Gastrocnemius medialis (tissue), 4 donors: ENCODE results near the gene EIF2S2. TPM values are rescaled to one million over a fixed set of nuclear protein-coding genes. Genes with fewer than 3 reads are reported as not detected.

Source experiments
- ATAC-seq, 2 donors: fragments of 150-250 bp; one replicate each; pipeline ENCODE4 v1.9.1; 2016
- DNase-seq, 2 donors: peaks; one replicate each; pipeline ENCODE4 v3.0.0-alpha.2; 2019
- H3K27ac ChIP-seq, 4 donors: fragments of 200-600 bp; sonication (generic); 1 replicate in 1 of 4; 2 replicates in 3 of 4; pipeline ENCODE4 v1.5.1; 2016 to 2018; ENCODE audit warnings: mild to moderate bottlenecking in 2 of 4, moderate library complexity in 1 of 4
- H3K27me3 ChIP-seq, 3 donors: fragments of 200-600 bp; sonication (generic) in 2 of 3; 1 replicate in 1 of 3; 2 replicates in 2 of 3; pipeline versions ENCODE4 v1.5.1 to v1.6.0; 2016 to 2019; ENCODE audit warnings: mild to moderate bottlenecking in 1 of 3, moderate library complexity in 1 of 3
- H3K36me3 ChIP-seq, 2 donors: fragments of 200-600 bp; sonication (generic) in 1 of 2; one replicate each; pipeline ENCODE4 v1.5.1; 2017 to 2018
- H3K4me1 ChIP-seq, 2 donors: fragments of 200-600 bp; sonication (generic) in 1 of 2; one replicate each; pipeline ENCODE4 v1.5.1; 2016 to 2017; ENCODE audit warnings: mild to moderate bottlenecking in 2 of 2
- H3K4me3 ChIP-seq, 4 donors: fragments of 200-600 bp; sonication (generic) in 3 of 4; 1 replicate in 1 of 4; 2 replicates in 3 of 4; pipeline ENCODE4 v1.5.1; 2016 to 2019; ENCODE audit warnings: mild to moderate bottlenecking in 2 of 4
- H3K9me3 ChIP-seq, 3 donors: fragments of 200-600 bp; sonication (generic) in 2 of 3; 1 replicate in 1 of 3; 2 replicates in 2 of 3; pipeline ENCODE4 v1.5.1; 2016 to 2019
- CTCF ChIP-seq, 5 experiments: fragments of 450-650 bp in 3 of 5; fragments of 200-600 bp in 2 of 5; sonication (generic) in 2 of 5; IDR thresholded peaks in 4 of 5; conservative IDR thresholded peaks in 1 of 5; 1 replicate in 4 of 5; 2 replicates in 1 of 5; pipeline ENCODE4 v1.5.1; 2016 to 2019; ENCODE audit warnings: antibody characterized with exemption in 5 of 5, mild to moderate bottlenecking in 3 of 5, moderate library complexity in 3 of 5
- POLR2A ChIP-seq, 2 donors: fragments of 450-650 bp; IDR thresholded peaks; one replicate each; pipeline ENCODE4 v1.6.1; 2017; ENCODE audit warnings: antibody characterized with exemption in 2 of 2, mild to moderate bottlenecking in 2 of 2, moderate library complexity in 2 of 2
- in situ Hi-C, 4 donors: fragments of 200-750 bp; cut with MboI; loops; one replicate each; pipeline versions ENCODE4 v1.15.0 to v1.8.0; 2017; ENCODE audit warnings: low sequenced_read_pairs in 4 of 4
- intact Hi-C: fragments of 100-400 bp; cut with DNase I; formaldehyde crosslinking; loops from one replicate; pipeline ENCODE4 v1.15.1; 2023; ENCODE audit warnings: low total_unique reads
- microRNA-seq, 2 donors: library from miRNA; unstranded; fragments of <30 nt; microRNA quantifications; one replicate each; pipeline ENCODE4, GENCODE V29; 2016; ENCODE audit warnings: borderline replicate concordance in 2 of 2
- total RNA-seq, 4 donors: library from RNA; depleted of rRNA; stranded (reverse); fragments of >200 nt; gene quantifications; one replicate each; pipeline versions ENCODE4 v1.1.0 to v1.2.3, GENCODE V29; 2016

The EIF2S2 gene
- total RNA-seq, 4 donors from 2014 or later = 79.0 to 85.2 (median 83.9) TPM

GRCh38 chr20:34041226-34041625 lies 70.8 kb downstream of the EIF2S2 start:
- Histone ChIP-seq H3K4me3 (no peak overlapping the region), H3K9me3 (no peaks in the 10 kb centered on the region), H3K27ac (peak overlapping the region; percentile 80 to 87 (median 84)), H3K36me3 (no peaks in the 10 kb centered on the region), H3K27me3 (no peaks in the 10 kb centered on the region), H3K4me1 (peaks cover 89 to 99% of the 10 kb centered on the region in 2 donors)
- TF ChIP-seq CTCF (IDR thresholded peaks at IDR 0.05 in 4 of 5, conservative IDR thresholded peaks at IDR 0.05 in 1 of 5) (no peak), POLR2A (IDR thresholded peaks at IDR 0.05) (no peak)
- intact Hi-C loops (loop anchor here (5.0 kb wide), 1 partner anchor 71 kb away; the partner anchor contains the start of gene EIF2S2), in situ Hi-C loops (loop anchor here in 1 of 4 donors (10.0 kb wide), 1 partner anchor 46 kb away; the partner anchor contains the start of gene RALY)
- ATAC-seq (no peak), DNase-seq (no peak)

- no peaks in the 10 kb centered on the region for H3K9me3 ChIP-seq
- H3K36me3 ChIP-seq = no peaks in the 10 kb centered on the region
- peak overlapping the region; percentile 80 to 87 (median 84) for H3K27ac ChIP-seq
- H3K4me1 ChIP-seq = peaks cover 87 to 99% of the 10 kb centered on the region in 2 donors
- DNase-seq (peak; percentile 47 to 51), ATAC-seq (peak; percentile 67 to 75)
- intact Hi-C loops = loop anchor here (1.0 to 5.0 kb wide), 2 partner anchors 47 to 72 kb away; partner anchors contain the start of genes EIF2S2 and RALY
- H3K4me3 ChIP-seq = no peak overlapping the region
- no peaks in the 10 kb centered on the region for H3K27me3 ChIP-seq
- in situ Hi-C loops = loop anchor here in 1 of 4 donors (10.0 kb wide), 1 partner anchor 46 kb away; the partner anchor contains the start of gene RALY
- TF ChIP-seq POLR2A (IDR thresholded peaks at IDR 0.05) (peak in 1 of 2 donors; percentile 27), CTCF (IDR thresholded peaks at IDR 0.05 in 4 of 5, conservative IDR thresholded peaks at IDR 0.05 in 1 of 5) (no peak)
Measured at GRCh38 chr20:34040300-34040995, 71.6 kb downstream of the EIF2S2 start.

Small RNA genes within 50 kb of the gene (microRNA-seq; reads per million reads assigned to microRNA genes)
- gene MIR4755 = 0 to 1.7 reads per million in 2 donors

Other genes with a start within 250 kb of the EIF2S2 start
- gene RALY, start 118.3 kb downstream of the EIF2S2 start, total RNA-seq = 100 to 1,000 TPM in 2 of 4 donors, 10 to 100 TPM in 2; 69.0 to 119 (median 93.1) TPM
- not detected for gene ASIP, start 129.2 kb upstream of the EIF2S2 start, total RNA-seq
- 100 to 1,000 TPM in 2 of 4 donors, 10 to 100 TPM in 2; 81.7 to 110 (median 98.6) TPM for gene AHCY, start 191.1 kb upstream of the EIF2S2 start, total RNA-seq